Cardiac ventricle fibroblast (primary cell): ENCODE data around the gene TYROBP. TPM values are rescaled to one million over a fixed set of nuclear protein-coding genes. Genes with fewer than 3 reads are reported as not detected.

ENCODE experiments used
- total RNA-seq: library from RNA; depleted of rRNA; stranded (reverse); fragments of >200 nt; gene quantifications from 2 replicates; pipeline ENCODE4 v1.2.3, GENCODE V29; 2015

Gene TYROBP
- total RNA-seq: not detected in 2 replicates

GRCh38 chr19:35908010-35908441 is at the start of gene TYROBP:
Gene TYROBP, minus strand, starts transcription at chr19:35908295. Its CDS starts 67 bp downstream, at chr19:35908228.

GRCh38 chr19:35935911-35936737 is 28.0 kb upstream of the TYROBP start, which contains the start of gene LRFN3:
Gene LRFN3, plus strand, starts transcription at chr19:35936374. Its CDS starts 3,052 bp downstream, at chr19:35939426.

GRCh38 chr19:35901854-35902661 is 6.0 kb downstream of the TYROBP start, which contains the start of gene HCST:
Gene HCST, plus strand, starts transcription at chr19:35902529. Its CDS starts 65 bp downstream, at chr19:35902594.

GRCh38 chr19:35868172-35868822 is 39.8 kb downstream of the TYROBP start, which contains the start of gene APLP1:
Gene APLP1, plus strand, starts transcription at chr19:35868574. Its CDS starts 63 bp downstream, at chr19:35868637.

GRCh38 chr19:35856546-35857149 is 51.4 kb downstream of the TYROBP start, which contains the start of gene KIRREL2:
Gene KIRREL2, plus strand, starts transcription at chr19:35856911. Its CDS starts 209 bp downstream, at chr19:35857120.

Other genes starting within 250 kb of the TYROBP start
- 0.24 TPM in 1 of 2 replicates, not detected in the other for gene UPK1A, start 241.8 kb downstream of the TYROBP start, total RNA-seq
- gene ZBTB32, start 203.7 kb downstream of the TYROBP start, total RNA-seq: not detected in 2 replicates
- 12.6 and 13.1 TPM in 2 replicates for gene KMT2B, start 190.3 kb downstream of the TYROBP start, total RNA-seq
- gene IGFLR1, start 165.8 kb downstream of the TYROBP start, total RNA-seq: 0.37 and 9.8 TPM in 2 replicates
- gene U2AF1L4, start 162.9 kb downstream of the TYROBP start, total RNA-seq: 2.0 and 4.4 TPM in 2 replicates
- 33.8 and 46.2 TPM in 2 replicates for gene PSENEN, start 162.6 kb downstream of the TYROBP start, total RNA-seq
- gene LIN37, start 159.7 kb downstream of the TYROBP start, total RNA-seq: 8.1 and 9.4 TPM in 2 replicates
- 140 and 169 TPM in 2 replicates for gene HSPB6, start 151.3 kb downstream of the TYROBP start, total RNA-seq
- gene PROSER3, start 150.1 kb downstream of the TYROBP start, total RNA-seq: 6.1 and 6.7 TPM in 2 replicates
- 0.44 and 2.0 TPM in 2 replicates for gene ARHGAP33, start 132.7 kb downstream of the TYROBP start, total RNA-seq
- not detected in 2 replicates for gene PRODH2, start 95.5 kb downstream of the TYROBP start, total RNA-seq
- not detected in 2 replicates for gene NPHS1, start 55.8 kb downstream of the TYROBP start, total RNA-seq
- 0.19 TPM in 1 of 2 replicates, not detected in the other for gene KIRREL2, start 51.4 kb downstream of the TYROBP start, total RNA-seq
- 4.4 and 5.5 TPM in 2 replicates for gene APLP1, start 39.7 kb downstream of the TYROBP start, total RNA-seq
- gene NFKBID, start 7.8 kb downstream of the TYROBP start, total RNA-seq: 3.6 and 4.7 TPM in 2 replicates
- gene HCST, start 5.8 kb downstream of the TYROBP start, total RNA-seq: not detected in 2 replicates
- gene LRFN3, start 28.1 kb upstream of the TYROBP start, total RNA-seq: 15.5 and 20.4 TPM in 2 replicates
- gene SDHAF1, start 86.9 kb upstream of the TYROBP start, total RNA-seq: 31.5 and 37.5 TPM in 2 replicates
- 0.87 TPM in 1 of 2 replicates, not detected in the other for gene SYNE4, start 100.5 kb upstream of the TYROBP start, total RNA-seq
- 17.2 and 20.0 TPM in 2 replicates for gene ALKBH6, start 105.9 kb upstream of the TYROBP start, total RNA-seq
- 27.1 and 34.3 TPM in 2 replicates for gene CLIP3, start 124.6 kb upstream of the TYROBP start, total RNA-seq
- gene THAP8, start 146.0 kb upstream of the TYROBP start, total RNA-seq: 8.9 and 18.3 TPM in 2 replicates
- 0.24 and 0.69 TPM in 2 replicates for gene WDR62, start 146.6 kb upstream of the TYROBP start, total RNA-seq
- gene OVOL3, start 202.8 kb upstream of the TYROBP start, total RNA-seq: not detected in 2 replicates
- 24.8 and 28.1 TPM in 2 replicates for gene POLR2I, start 206.6 kb upstream of the TYROBP start, total RNA-seq
- 123 and 134 TPM in 2 replicates for gene TBCB, start 207.2 kb upstream of the TYROBP start, total RNA-seq
- gene CAPNS1, start 231.8 kb upstream of the TYROBP start, total RNA-seq: 190 and 256 TPM in 2 replicates
- gene COX7A1, start 244.2 kb upstream of the TYROBP start, total RNA-seq: 10.0 and 10.2 TPM in 2 replicates